GM19463 (cell line): ENCODE results near the gene IRX2.

Experiments used
- ATAC-seq: cut with Tn5 transposase; IDR thresholded peaks from one replicate; pipeline ENCODE4 v1.9.1; 2021; ENCODE audit warnings: mild to moderate bottlenecking, moderate library complexity; ENCODE audit not compliant: unreplicated experiment

Gene IRX2

GRCh38 chr5:2756211-2757152, 5.0 kb upstream of the IRX2 start:
- ATAC-seq: no peak

DNA sequence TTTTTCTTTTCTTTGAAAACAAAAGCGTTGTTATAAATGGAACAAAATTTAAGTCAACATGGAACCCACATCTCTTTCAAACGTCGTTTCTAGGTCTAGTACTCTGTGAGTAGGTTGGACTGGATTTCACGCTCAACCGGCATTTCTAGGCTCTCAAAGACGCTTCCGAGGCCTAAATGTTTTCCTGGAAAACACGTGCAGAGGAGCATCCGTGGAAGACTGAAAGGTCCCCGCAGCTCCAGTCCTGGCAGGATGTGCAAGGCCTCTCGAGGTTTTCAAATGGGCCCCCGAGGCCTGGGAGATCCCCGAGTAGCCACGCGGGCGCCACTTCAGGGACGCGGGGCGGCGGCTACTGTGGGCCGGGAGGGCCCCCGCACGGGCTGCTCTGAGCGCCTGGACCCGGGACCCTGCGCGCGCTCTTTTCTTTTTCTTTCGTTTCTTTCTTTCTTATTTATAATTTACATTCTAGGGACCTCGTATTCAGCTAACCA, 4.2 kb upstream of the IRX2 start:
- ATAC-seq: no peak

DNA sequence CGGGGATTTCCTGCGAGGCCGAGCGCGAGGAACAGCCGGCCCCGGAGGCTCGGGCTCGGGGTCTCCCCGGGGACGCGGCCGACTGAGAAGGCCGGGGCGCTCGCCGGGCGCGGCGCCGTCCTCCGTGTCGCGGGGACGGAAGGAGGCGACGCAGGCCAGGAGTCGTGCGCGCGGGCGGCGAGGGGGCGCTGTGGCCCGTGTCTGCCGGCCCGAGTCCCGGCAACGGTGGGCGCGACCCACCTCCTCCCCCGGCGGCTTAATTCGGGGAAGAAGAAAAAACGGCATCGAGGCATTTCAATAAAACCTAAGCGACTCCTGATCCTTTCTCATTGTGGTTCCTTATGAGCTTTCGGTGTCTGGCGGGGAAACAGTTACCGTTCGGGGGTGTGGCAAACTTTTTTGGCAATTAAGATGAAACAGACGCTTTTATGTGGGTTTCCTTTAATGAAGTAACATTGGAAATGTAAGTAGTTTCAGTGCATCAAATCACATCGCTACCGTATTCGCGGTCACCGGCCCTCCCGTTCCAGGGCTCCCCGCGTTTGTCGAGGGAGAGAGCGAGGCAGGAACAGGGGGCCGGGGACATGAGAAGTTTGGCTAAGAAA, 3.7 kb upstream of the IRX2 start:
- no peak for ATAC-seq

DNA sequence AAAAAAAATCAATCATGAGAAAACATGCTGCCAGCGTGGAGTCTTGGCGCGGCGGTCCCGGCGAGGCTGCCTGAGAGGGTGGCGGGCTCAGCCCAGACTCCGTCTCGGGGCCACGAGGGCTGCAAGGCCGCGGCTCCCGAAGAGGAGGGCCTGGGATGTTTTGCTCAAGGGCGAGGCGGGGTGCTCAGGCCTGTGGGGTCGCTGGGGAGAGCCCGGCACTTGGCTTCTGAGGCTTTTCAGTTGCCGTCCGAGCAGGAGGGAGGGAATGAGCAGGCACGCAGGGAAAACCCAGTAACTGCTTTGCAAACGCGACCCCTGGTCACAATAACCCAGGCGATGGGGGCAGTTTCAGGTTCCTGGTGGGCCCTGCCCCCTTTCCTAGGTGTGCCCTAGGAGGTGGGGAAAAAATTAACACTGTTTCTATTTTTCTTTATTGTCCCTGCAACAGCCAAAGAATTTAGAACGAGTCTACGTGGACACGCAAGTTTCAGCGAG, 3.2 kb upstream of the IRX2 start:
- no peak for ATAC-seq

GRCh38 chr5:2753452-2754420, 2.3 kb upstream of the IRX2 start:
- no peak for ATAC-seq

GRCh38 chr5:2752821-2753439, 1.5 kb upstream of the IRX2 start:
- no peak for ATAC-seq

GRCh38 chr5:2752059-2752820, 763 bp upstream of the IRX2 start:
- no peak for ATAC-seq

DNA sequence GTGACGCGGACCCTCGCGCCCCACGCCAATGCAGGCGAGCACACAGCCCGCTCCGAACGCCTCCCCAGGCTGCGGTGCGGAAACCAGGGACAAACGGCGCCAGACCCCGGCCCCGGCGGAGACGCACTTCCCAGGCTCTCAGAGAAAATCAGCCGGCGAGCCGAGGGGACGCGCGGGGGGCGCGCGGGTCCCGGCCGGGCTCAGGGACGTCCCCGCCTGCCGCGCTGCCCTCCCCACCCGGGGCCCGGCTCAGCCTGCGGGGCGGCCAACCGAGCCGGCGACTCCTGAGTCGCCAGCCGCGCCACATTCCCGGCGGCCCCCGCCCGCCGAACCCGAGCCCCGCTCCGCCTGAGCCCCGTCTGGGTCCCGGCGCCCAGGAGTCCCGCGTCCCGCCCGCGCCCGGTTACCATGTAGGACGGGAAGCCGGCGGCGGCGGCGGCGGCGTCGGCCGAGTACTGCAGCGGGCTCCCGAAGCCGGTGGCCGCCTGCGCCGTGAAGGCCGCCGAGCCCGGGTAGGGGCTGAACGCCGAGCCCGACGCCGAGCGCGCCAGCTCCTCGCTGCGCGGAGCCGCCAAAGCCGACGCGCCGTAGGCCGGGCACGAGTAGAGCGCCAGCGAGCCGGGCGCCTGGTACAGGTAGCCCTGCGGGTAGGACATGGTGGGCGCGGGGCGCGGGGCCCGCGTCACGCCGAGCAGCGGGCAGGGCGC, 566 bp downstream of the IRX2 start:
- ATAC-seq: no peak

- ATAC-seq: no peak
Measured at GRCh38 chr5:2750026-2750757, 1.3 kb downstream of the IRX2 start.

GRCh38 chr5:2749514-2750025, 1.9 kb downstream of the IRX2 start:
- no peak for ATAC-seq

- ATAC-seq: no peak
Measured at GRCh38 chr5:2748861-2749513, 2.5 kb downstream of the IRX2 start.

DNA sequence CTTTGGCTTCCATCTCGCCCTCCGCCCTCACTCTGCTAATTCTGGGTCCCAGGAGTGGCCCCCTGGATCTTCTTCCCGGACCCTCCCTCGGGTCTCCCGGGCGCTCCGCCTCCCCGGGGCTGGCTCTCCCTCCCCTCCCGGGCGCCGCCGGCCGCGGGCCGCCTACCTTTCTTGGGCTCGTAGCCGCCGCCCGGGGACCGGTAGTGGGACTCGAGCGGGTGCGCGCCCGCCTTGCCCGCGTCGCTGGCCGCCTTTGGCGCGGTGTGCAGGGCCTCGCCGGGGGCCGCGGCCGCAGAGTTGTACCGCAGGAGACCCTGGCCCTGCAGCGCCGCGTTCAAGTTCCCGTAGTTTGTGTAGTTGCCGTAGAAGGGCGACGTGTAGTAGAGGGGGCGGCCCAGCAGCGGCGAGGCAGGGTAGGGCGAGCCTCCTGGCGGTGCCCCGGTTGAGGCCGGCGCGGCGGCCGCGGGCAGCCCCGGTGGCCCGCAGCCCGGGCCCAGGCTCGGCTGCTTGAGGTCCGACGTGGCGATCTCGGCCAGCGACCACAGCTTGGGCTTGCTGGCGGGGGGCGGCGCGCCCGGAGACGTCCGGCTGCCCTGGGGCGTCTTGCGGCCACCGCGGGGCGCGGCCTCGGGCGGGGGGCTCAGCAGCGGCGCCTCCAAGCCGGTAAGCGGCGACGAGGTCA, 3.2 kb downstream of the IRX2 start:
- no peak for ATAC-seq

- ATAC-seq: no peak
Measured at GRCh38 chr5:2747363-2748162, 3.9 kb downstream of the IRX2 start.

- ATAC-seq: no peak
Measured at GRCh38 chr5:2746561-2747032, 4.9 kb downstream of the IRX2 start.

- ATAC-seq: no peak
Measured at GRCh38 chr5:2744485-2744884, 7.0 kb downstream of the IRX2 start.
